K562 (cell line): ENCODE measurements around the gene PRKG1.
"Not testable (repeated sequence)": the region's sequence is repeated elsewhere in the genome, so short reads cannot be mapped to it uniquely, and the experiment has no call there.

Experiments
- KLF1 ChIP-seq: fragments of 450-650 bp; IDR thresholded peaks from 2 replicates; pipeline ENCODE4 v1.6.1; 2016; ENCODE audit warnings: missing genetic modification characterization, missing compliant biosample characterization
- POLR2A ChIP-seq: fragments of 450-650 bp; conservative IDR thresholded peaks from 2 replicates; pipeline ENCODE4 v1.6.1; 2016

- TF ChIP-seq POLR2A; KLF1 (tag): not testable (repeated sequence)
These were observed 138.7 kb downstream of the PRKG1 start for GRCh38 chr10:51212937-51213336.
